Large intestine (tissue), 3 donors: Measurements from ENCODE around the gene ART3. TPM values are rescaled to one million over a fixed set of nuclear protein-coding genes. Genes with fewer than 3 reads are reported as not detected.

ENCODE experiments used
- DNase-seq, 2 donors: peaks; one replicate each; pipeline versions ENCODE4 v3.0.0 to v3.0.0-alpha.2; 2013
- H3K27ac ChIP-seq: one replicate; pipeline ENCODE4 v1.5.1; 2013; ENCODE audit warnings: low read length
- H3K27me3 ChIP-seq: 2 replicates; pipeline ENCODE4 v1.6.1; 2013; ENCODE audit warnings: low read length; ENCODE audit not compliant: control insufficient read depth, insufficient read depth
- H3K36me3 ChIP-seq: 2 replicates; pipeline ENCODE4 v1.6.1; 2013; ENCODE audit warnings: low read length; ENCODE audit not compliant: control insufficient read depth, insufficient read depth
- H3K4me1 ChIP-seq: one replicate; pipeline ENCODE4 v1.6.1; 2013; ENCODE audit warnings: low read length; ENCODE audit not compliant: control insufficient read depth, insufficient read depth
- H3K4me3 ChIP-seq: one replicate; pipeline ENCODE4 v1.5.1; 2013; ENCODE audit warnings: low read length
- H3K9me3 ChIP-seq: one replicate; pipeline ENCODE4 v1.6.1; 2013; ENCODE audit warnings: mild to moderate bottlenecking, low read depth, low read length, moderate library complexity; ENCODE audit not compliant: control insufficient read depth
- WGBS: methylation state at CpG from one replicate; pipeline ENCODE4 v1.1.5; 2013; ENCODE audit warnings: low lambda C conversion rate; ENCODE audit not compliant: insufficient coverage; 5-methylcytosine and 5-hydroxymethylcytosine counted together
- polyA plus RNA-seq: library from polyadenylated mRNA; unstranded; fragments of 120-200 nt; gene quantifications from one replicate; pipeline ENCODE4 v1.2.1, GENCODE V29; 2013

ART3 gene
- polyA plus RNA-seq, 1 donor: 0.99 TPM

DNA sequence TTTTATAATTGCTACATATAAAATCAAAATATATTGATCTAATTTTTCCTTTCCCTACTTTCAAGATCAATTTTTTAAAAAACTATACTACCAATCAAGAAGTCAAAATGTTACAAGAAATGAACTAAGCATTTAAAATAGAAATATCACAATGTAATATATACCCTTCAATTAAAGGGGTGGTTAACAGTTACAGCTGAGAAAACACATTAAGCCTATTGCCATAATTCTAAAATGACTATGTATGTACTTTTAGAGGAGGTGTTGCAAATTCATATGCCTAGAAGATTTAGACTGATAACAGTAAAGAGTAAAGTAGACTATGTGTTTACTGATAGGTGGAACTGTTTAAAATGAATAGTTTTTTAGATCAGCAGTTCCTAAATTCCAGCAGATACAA, 70.0 kb downstream of the ART3 start:
- peaks cover 28% of the 10 kb centered on the region for H3K36me3 ChIP-seq

DNA sequence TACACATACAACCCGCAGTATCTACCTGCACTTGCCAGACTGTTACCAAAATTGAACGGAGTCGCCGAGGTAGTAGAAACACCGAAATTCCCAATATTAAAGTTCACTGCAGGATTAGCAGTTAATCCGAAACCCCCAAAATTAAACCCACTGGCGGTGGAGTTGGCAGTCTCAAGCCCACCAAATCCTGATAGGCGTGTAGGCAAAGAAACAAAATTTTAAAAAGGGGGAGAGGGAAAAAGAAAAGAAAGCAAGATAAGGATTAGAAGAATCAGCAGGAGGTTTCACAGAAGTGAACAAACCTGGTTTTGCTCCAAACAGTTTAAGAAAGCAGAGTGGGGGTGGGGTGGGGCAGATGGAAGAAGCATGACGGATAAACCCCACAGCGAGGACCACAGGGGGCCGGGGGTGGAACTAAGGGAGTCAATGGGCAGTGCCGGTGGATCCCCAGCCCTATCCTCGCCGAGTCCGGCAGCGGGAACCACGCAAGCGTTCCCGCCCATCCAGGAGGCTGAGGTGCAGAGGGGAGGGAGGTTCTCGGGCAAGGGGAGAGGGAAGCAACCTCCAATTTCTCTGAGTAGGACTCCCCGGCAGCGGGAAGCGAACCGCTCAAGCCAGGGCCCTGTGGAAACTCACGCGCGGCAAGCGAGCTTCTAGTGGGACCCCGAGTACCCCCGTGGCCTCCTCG, 73.1 kb downstream of the ART3 start:
- no peaks in the 10 kb centered on the region for H3K27me3 ChIP-seq
- peaks cover 6% of the 10 kb centered on the region for H3K36me3 ChIP-seq
- peaks cover 3% of the 10 kb centered on the region for H3K4me1 ChIP-seq
- H3K9me3 ChIP-seq: no peaks in the 10 kb centered on the region
- H3K4me3 ChIP-seq: peak overlapping the region; percentile 95
- DNase-seq: peak in 1 of 2 donors; percentile 58
- WGBS: 0% methylated on average over 3 of the region's 31 CpGs
- peak overlapping the region; percentile 96 for H3K27ac ChIP-seq

More for the DNA sequence above, 70.0 kb downstream of the ART3 start:
- Histone ChIP-seq H3K9me3 (no peaks in the 10 kb centered on the region), H3K27ac (no peak overlapping the region), H3K4me3 (no peak overlapping the region), H3K4me1 (peaks cover 3% of the 10 kb centered on the region), H3K27me3 (no peaks in the 10 kb centered on the region)
- DNase-seq: no peak

DNA sequence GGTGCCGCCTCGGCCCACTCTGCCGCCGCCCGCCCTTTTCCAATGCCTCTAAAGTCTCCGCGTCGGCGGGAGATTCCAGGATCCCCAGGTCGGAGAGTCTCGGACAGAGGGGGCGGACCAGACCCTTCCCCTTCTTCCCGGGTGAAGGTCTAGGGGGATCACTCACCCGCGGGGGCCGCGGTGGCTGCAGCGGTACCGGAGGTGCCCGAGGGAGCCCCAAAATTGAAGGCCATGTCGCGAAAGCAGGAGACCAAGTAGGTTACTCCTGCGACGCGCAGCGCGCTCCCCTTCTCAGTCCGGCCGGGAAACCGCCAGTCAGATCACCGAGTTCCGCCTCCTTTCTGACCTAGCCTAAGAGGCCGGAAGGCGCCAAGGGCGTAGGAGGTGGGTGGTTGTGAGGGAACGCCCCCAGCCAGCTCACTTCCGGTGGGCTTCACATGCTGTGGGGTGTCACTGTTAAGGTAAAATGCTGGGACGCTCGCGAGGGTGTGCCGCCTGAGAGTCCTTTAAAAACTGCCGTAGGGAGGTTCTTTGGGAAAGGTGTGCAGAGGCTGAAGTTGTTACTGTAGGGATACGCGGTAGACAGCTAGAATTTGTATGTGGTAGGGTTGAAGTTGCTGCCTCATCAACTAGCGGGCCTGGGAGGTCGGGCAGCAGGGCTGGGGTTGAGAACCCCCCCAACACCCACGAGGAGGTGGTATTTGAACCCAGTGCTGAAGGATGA, 73.8 kb downstream of the ART3 start, which contains the start of gene NUP54:
Gene NUP54, minus strand, starts transcription at position 256 of the 724 bp plus-strand sequence. Its CDS starts 23 bp downstream, at position 233.
- Histone ChIP-seq H3K36me3 (peaks cover 6% of the 10 kb centered on the region), H3K27ac (peak within 1 kb of the TSS; percentile 96), H3K27me3 (no peaks in the 10 kb centered on the region), H3K4me3 (peak within 1 kb of the TSS; percentile 95), H3K4me1 (peaks cover 3% of the 10 kb centered on the region), H3K9me3 (no peaks in the 10 kb centered on the region)
- peak; percentile 95 to 98 for DNase-seq
- 0% methylated on average over 1 of the region's 47 CpGs for whole genome bisulfite sequencing

DNA sequence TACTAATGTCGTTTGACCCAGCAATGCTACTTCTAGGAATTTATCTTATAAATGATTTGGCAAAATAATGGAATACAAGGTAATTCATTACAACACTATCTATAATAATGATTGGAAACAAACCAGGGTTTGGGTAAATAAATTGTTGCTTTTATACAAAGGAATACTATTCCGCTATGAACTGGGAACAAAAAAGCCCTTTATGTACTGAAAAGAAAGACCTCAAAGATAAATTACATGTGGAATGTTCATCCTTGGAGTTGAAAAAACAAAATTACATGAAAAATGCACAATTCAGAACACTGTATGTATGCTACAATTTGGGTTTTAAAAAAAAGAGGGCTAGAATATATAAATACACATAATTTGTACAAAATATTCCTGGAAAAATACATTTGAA, 78.8 kb downstream of the ART3 start:
- Histone ChIP-seq H3K27me3 (no peaks in the 10 kb centered on the region), H3K4me1 (no peaks in the 10 kb centered on the region), H3K36me3 (peaks cover 7% of the 10 kb centered on the region), H3K27ac (no peak overlapping the region), H3K9me3 (no peaks in the 10 kb centered on the region), H3K4me3 (no peak overlapping the region)
- no peak for DNase-seq
- WGBS: 100% methylated on average over 2 of the region's 2 CpGs

DNA sequence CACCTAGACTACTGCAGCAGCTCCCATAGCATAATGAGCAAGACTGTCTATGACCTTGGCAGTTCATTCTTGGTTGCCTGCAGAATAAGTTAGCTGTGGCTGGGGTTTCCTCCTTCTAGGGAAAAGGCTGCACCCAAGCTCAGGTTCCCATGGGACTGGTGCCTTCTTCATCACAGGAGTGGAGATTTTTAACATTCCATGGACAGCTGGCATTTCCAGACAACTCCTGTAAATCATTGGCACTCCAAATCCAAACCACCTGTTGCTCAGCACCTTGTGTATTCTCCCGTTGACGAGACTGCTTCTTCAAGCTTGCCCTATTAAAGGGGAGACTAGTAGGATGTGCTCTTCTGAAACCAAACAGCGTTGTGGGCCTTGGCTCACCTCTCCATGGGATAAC, 81.5 kb downstream of the ART3 start:
- H3K36me3 ChIP-seq: peaks cover 19% of the 10 kb centered on the region
- no peaks in the 10 kb centered on the region for H3K4me1 ChIP-seq
- no peak overlapping the region for H3K27ac ChIP-seq
- no peak overlapping the region for H3K4me3 ChIP-seq
- DNase-seq: no peak
- H3K27me3 ChIP-seq: no peaks in the 10 kb centered on the region
- no peaks in the 10 kb centered on the region for H3K9me3 ChIP-seq
- no CpG with 5 or more reads among the region's 3 CpGs for WGBS

DNA sequence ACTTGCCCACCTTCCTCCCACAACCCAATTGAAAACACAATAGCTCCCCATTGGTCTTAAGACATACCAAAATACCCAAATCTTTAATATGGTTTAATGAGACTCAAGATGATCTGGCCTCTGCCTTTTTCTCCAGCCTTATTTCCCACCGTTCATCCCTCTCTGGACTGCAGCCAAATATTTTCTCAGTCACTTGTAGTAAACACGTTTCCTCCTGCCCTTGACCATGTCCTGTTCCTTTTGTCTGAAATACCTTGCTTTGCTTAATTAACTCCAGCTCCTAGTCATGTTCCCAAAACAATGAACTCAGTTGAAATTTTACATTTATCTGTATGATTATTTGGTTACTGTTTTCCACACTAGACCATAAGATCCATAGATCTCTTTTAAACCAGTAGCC, 82.1 kb downstream of the ART3 start:
- WGBS: 71% methylated on average over 1 of the region's 2 CpGs

DNA sequence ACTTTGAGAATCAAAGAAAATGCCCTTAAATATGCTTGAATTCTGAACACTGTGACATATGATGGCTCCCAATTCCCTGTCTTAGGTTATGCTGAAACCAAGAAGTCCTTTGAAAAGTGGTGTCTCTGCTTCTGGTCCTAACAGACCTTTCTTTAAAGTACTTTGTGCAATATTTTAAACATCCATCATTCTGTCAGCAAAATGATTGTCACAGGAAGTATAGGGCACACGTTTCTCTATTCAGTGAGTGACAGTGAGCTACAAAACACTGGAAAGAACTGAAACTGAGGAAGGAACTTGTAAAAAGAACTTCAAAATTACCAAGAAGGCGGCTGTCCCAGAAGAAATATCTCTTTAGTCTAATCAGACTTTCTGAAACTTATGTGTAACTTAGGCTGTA, 85.8 kb downstream of the ART3 start:
- no peak for DNase-seq
- Histone ChIP-seq H3K36me3 (peaks cover 54% of the 10 kb centered on the region), H3K4me3 (no peak overlapping the region), H3K27ac (no peak overlapping the region), H3K4me1 (no peaks in the 10 kb centered on the region), H3K9me3 (no peaks in the 10 kb centered on the region), H3K27me3 (no peaks in the 10 kb centered on the region)
- WGBS: 40% methylated on average over 1 of the region's 2 CpGs

More for the DNA sequence above, 82.1 kb downstream of the ART3 start:
- H3K4me1 ChIP-seq: no peaks in the 10 kb centered on the region
- no peak overlapping the region for H3K4me3 ChIP-seq
- DNase-seq: no peak
- H3K36me3 ChIP-seq: peaks cover 24% of the 10 kb centered on the region
- no peak overlapping the region for H3K27ac ChIP-seq
- no peaks in the 10 kb centered on the region for H3K27me3 ChIP-seq
- no peaks in the 10 kb centered on the region for H3K9me3 ChIP-seq

Other genes with a start within 250 kb of the ART3 start
- 0.06 TPM for gene PPEF2, start 172.3 kb upstream of the ART3 start, polyA plus RNA-seq
- gene NAAA, start 133.7 kb upstream of the ART3 start, polyA plus RNA-seq: 59.7 TPM
- 30.6 TPM for gene SDAD1, start 83.8 kb upstream of the ART3 start, polyA plus RNA-seq
- gene CXCL9, start 67.2 kb upstream of the ART3 start, polyA plus RNA-seq: 2.8 TPM
- 3.9 TPM for gene CXCL10, start 51.2 kb upstream of the ART3 start, polyA plus RNA-seq
- gene CXCL11, start 38.6 kb upstream of the ART3 start, polyA plus RNA-seq: 0.30 TPM
- gene NUP54, start 73.7 kb downstream of the ART3 start, polyA plus RNA-seq: 47.1 TPM
- 217 TPM for gene SCARB2, start 139.1 kb downstream of the ART3 start, polyA plus RNA-seq
- gene FAM47E, start 177.0 kb downstream of the ART3 start, polyA plus RNA-seq: 11.9 TPM
- gene STBD1, start 232.0 kb downstream of the ART3 start, polyA plus RNA-seq: 15.0 TPM